B cell (primary cell): ENCODE measurements around the gene HSPA12A. TPM values are rescaled to one million over a fixed set of nuclear protein-coding genes. Genes with fewer than 3 reads are reported as not detected.

Source experiments
- ATAC-seq: fragments of 200-7000 bp; cut with Tn5 transposase; one replicate; pipeline ENCODE4 v1.10.0; 2021; ENCODE audit warnings: low read depth, mild to moderate bottlenecking, moderate number of reproducible peaks, moderate library complexity
- CTCF ChIA-PET: fragments of 350-600 bp; sonication (Branson Sonifier 250); formaldehyde crosslinking; loops from one replicate; lab custom pipeline; 2021; ENCODE audit warnings: antibody characterized with exemption, inconsistent platforms; lab: Charles Lee
- POLR2A ChIA-PET: fragments of 350-600 bp; sonication (Branson Sonifier 250); formaldehyde crosslinking; loops from one replicate; lab custom pipeline; 2021; ENCODE audit warnings: antibody characterized with exemption; lab: Charles Lee
- DNase-seq: peaks from one replicate; pipeline ENCODE4 v3.0.0; 2013
- H2AFZ ChIP-seq: 2 replicates; pipeline ENCODE4 v1.6.1; 2012; ENCODE audit warnings: mild to moderate bottlenecking, low read depth, low read length; ENCODE audit not compliant: insufficient read depth, poor library complexity, severe bottlenecking
- H3K27ac ChIP-seq, 2 donors: 1 replicate in 1 of 2; 2 replicates in 1 of 2; pipeline ENCODE4 v1.5.1; 2012 to 2013; ENCODE audit warnings: low read length in 2 of 2, mild to moderate bottlenecking in 2 of 2, moderate library complexity in 1 of 2
- H3K27me3 ChIP-seq, 4 experiments: fragments of 200-600 bp in 1 of 4; sonication (generic) in 1 of 4; replicated peaks in 1 of 4; 1 replicate in 2 of 4; 2 replicates in 2 of 4; pipeline versions ENCODE4 v1.6.1 to v1.7.0; 2013 to 2016; ENCODE audit warnings: low read length in 3 of 4, mild to moderate bottlenecking in 2 of 4, mixed read lengths in 1 of 4, moderate library complexity in 1 of 4; ENCODE audit not compliant: insufficient read depth in 4 of 4, control insufficient read depth in 3 of 4; ENCODE audit errors: control extremely low read depth in 1 of 4
- H3K36me3 ChIP-seq, 2 experiments: replicated peaks in 1 of 2; 1 replicate in 1 of 2; 2 replicates in 1 of 2; pipeline versions ENCODE4 v1.6.1 to v1.7.1; 2013; ENCODE audit warnings: low read length in 1 of 2; ENCODE audit not compliant: insufficient read depth in 2 of 2, control insufficient read depth in 1 of 2; ENCODE audit errors: control extremely low read depth in 1 of 2, extremely low read depth in 1 of 2
- H3K4me1 ChIP-seq, 2 donors: fragments of 200-600 bp in 1 of 2; sonication (generic) in 1 of 2; 1 replicate in 1 of 2; 2 replicates in 1 of 2; pipeline versions ENCODE4 v1.5.1 to v1.6.1; 2013 to 2017; ENCODE audit warnings: low read length in 2 of 2; ENCODE audit not compliant: control insufficient read depth in 2 of 2, insufficient read depth in 2 of 2
- H3K4me2 ChIP-seq: replicated peaks from 2 replicates; pipeline ENCODE3; 2012; ENCODE audit warnings: mild to moderate bottlenecking, low read depth, low read length; ENCODE audit not compliant: poor library complexity, severe bottlenecking
- H3K4me3 ChIP-seq, 5 experiments: fragments of 200-600 bp in 1 of 5; sonication (generic) in 1 of 5; 1 replicate in 3 of 5; 2 replicates in 2 of 5; pipeline versions ENCODE4 v1.5.1 to v1.7.0; 2011 to 2016; ENCODE audit warnings: low read length in 4 of 5, mild to moderate bottlenecking in 4 of 5, low read depth in 2 of 5, control low read depth in 1 of 5, moderate library complexity in 1 of 5; ENCODE audit not compliant: insufficient read depth in 1 of 5; ENCODE audit errors: control extremely low read depth in 1 of 5, extremely low read depth in 1 of 5
- H3K79me2 ChIP-seq: fragments of 200-600 bp; sonication (generic); one replicate; pipeline ENCODE4 v1.6.0; 2016; ENCODE audit warnings: low read length; ENCODE audit not compliant: control insufficient read depth, insufficient read depth
- H3K9ac ChIP-seq: fragments of 200-600 bp; sonication (generic); 2 replicates; pipeline ENCODE4 v1.6.1; 2017; ENCODE audit warnings: mild to moderate bottlenecking, low read length, moderate library complexity
- H3K9me3 ChIP-seq, 3 donors: one replicate each; pipeline versions ENCODE4 v1.6.1 to v1.7.1; 2013; ENCODE audit warnings: low read length in 2 of 3; ENCODE audit not compliant: control insufficient read depth in 2 of 3, insufficient read depth in 1 of 3; ENCODE audit errors: control extremely low read depth in 1 of 3
- H4K20me1 ChIP-seq: 2 replicates; pipeline ENCODE4 v1.6.0; 2012; ENCODE audit warnings: mild to moderate bottlenecking, low read length; ENCODE audit not compliant: insufficient read depth, control insufficient read depth, poor library complexity, severe bottlenecking
- H3K27ac Mint-ChIP-seq: one replicate; pipeline ENCODE4 v1.8.0; 2021; ENCODE audit warnings: mixed read lengths
- H3K27me3 Mint-ChIP-seq: one replicate; pipeline ENCODE4 v1.8.0; 2021; ENCODE audit warnings: mixed read lengths
- H3K4me1 Mint-ChIP-seq: one replicate; pipeline ENCODE4 v1.8.0; 2021; ENCODE audit warnings: mixed read lengths
- H3K4me3 Mint-ChIP-seq: one replicate; pipeline ENCODE4 v1.8.0; 2021; ENCODE audit warnings: mixed read lengths
- H3K9me3 Mint-ChIP-seq: one replicate; pipeline ENCODE4 v1.8.0; 2022; ENCODE audit warnings: mixed read lengths; ENCODE audit not compliant: insufficient read depth
- EZH2 ChIP-seq: IDR thresholded peaks from 2 replicates; pipeline ENCODE4 v1.6.1; 2012; ENCODE audit warnings: borderline replicate concordance, low read depth, mild to moderate bottlenecking, moderate library complexity, low read length; ENCODE audit not compliant: insufficient read depth, poor library complexity, severe bottlenecking
- WGBS: methylation state at CpG from one replicate; pipeline ENCODE4 v1.1.5; 2013; ENCODE audit warnings: missing lambda C conversion rate; ENCODE audit not compliant: insufficient coverage; 5-methylcytosine and 5-hydroxymethylcytosine counted together
- intact Hi-C: fragments of 100-400 bp; cut with micrococcal nuclease; formaldehyde crosslinking; loops from one replicate; pipeline ENCODE4 v1.10.0; 2022
- polyA plus RNA-seq: library from polyadenylated mRNA; depleted of rRNA; stranded (reverse); fragments of >200 nt; gene quantifications from 2 replicates; pipeline ENCODE4 v1.2.3, GENCODE V29; 2012
- total RNA-seq, 2 donors: library from RNA; stranded (reverse); fragments of 120-200 nt in 1 of 2; gene quantifications; 1 replicate in 1 of 2; 2 replicates in 1 of 2; pipeline versions ENCODE4 v1.2.3 to v1.2.4, GENCODE V29; 2013 to 2022
- TF ChIP-seq, protein P1 (sequence below): fragments of 200-600 bp; IDR thresholded peaks from one replicate; pipeline ENCODE4 v1.8.0; 2022; ENCODE audit warnings: antibody characterized with exemption, mild to moderate bottlenecking

The HSPA12A gene
- total and polyA plus RNA-seq, 2 donors (not counting 1 experiment from before 2014, with no cell fraction given), result 2.1 to 17.7 TPM

DNA sequence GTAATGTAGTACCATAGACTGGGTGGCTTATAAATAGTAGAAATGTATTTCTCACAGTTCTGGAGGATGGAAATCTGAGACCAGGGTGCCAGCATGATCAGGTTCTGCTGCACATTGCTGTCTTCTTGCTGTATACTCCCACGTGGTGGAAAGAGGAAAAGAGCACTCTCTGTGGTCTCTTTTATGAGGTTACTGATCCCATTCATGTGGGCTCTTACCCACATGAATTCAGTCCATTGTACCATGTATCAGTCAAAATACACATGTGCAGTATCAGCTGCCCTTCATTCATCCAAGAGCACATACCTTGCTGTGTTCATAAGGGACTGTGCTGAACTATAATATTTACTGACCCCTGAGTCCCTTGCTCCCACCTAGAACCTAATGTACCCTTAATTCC lies 104.5 kb downstream of the HSPA12A start:
- no peak for ATAC-seq
- no peaks in the 10 kb centered on the region for H4K20me1 ChIP-seq
- TF ChIP-seq, protein P1, sequence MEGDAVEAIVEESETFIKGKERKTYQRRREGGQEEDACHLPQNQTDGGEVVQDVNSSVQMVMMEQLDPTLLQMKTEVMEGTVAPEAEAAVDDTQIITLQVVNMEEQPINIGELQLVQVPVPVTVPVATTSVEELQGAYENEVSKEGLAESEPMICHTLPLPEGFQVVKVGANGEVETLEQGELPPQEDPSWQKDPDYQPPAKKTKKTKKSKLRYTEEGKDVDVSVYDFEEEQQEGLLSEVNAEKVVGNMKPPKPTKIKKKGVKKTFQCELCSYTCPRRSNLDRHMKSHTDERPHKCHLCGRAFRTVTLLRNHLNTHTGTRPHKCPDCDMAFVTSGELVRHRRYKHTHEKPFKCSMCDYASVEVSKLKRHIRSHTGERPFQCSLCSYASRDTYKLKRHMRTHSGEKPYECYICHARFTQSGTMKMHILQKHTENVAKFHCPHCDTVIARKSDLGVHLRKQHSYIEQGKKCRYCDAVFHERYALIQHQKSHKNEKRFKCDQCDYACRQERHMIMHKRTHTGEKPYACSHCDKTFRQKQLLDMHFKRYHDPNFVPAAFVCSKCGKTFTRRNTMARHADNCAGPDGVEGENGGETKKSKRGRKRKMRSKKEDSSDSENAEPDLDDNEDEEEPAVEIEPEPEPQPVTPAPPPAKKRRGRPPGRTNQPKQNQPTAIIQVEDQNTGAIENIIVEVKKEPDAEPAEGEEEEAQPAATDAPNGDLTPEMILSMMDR, result no peak
- no peak for TF ChIP-seq EZH2
- ChIA-PET CTCF (no interaction called here), POLR2A (no interaction called here)
- DNase-seq, result no peak
- no peak overlapping the region for H3K4me3 ChIP-seq
- no peaks in the 10 kb centered on the region for H3K79me2 ChIP-seq
- no peaks in the 10 kb centered on the region for H3K4me1 ChIP-seq
- Mint-ChIP-seq H3K9me3 (peaks cover 2% of the 10 kb centered on the region), H3K4me3 (no peak overlapping the region), H3K4me1 (no peaks in the 10 kb centered on the region), H3K27ac (no peak overlapping the region), H3K27me3 (no peaks in the 10 kb centered on the region)
- H3K27ac ChIP-seq, result no peak overlapping the region
- no peaks in the 10 kb centered on the region for H3K27me3 ChIP-seq
- 0% methylated on average over 1 of the region's 1 CpG for WGBS
- H3K4me2 ChIP-seq, result no peak overlapping the region
- H3K36me3 ChIP-seq, result no peaks in the 10 kb centered on the region
- intact Hi-C loops, result no loop called here
- no peak overlapping the region for H2AFZ ChIP-seq
- no peak overlapping the region for H3K9ac ChIP-seq
- peaks cover 0 to 5% (median 0%) of the 10 kb centered on the region in 3 donors for H3K9me3 ChIP-seq

DNA sequence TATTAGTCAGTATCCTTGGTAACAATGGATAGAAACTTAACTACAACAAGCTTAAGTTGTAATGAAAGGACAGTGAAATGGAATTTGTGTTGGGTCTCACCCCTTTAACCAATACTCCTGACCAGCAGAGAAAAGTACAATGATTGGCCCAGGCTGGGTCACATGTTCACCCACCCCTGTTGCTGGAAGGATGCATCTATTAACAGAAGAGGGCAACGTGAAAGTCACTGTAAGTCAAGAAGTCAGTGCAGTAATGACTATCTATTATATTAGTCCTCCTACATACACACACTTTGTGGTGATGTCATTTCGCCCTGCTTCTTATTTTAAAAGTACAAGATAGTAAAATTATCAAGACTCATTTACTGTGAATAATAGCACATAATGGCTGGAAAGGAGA lies 105.4 kb downstream of the HSPA12A start:
- Histone ChIP-seq H4K20me1 (no peaks in the 10 kb centered on the region), H3K4me2 (no peak overlapping the region), H3K9ac (no peak overlapping the region), H3K27ac (no peak overlapping the region), H3K36me3 (no peaks in the 10 kb centered on the region), H2AFZ (no peak overlapping the region), H3K9me3 (peaks cover 0 to 6% (median 0%) of the 10 kb centered on the region in 3 donors), H3K4me3 (no peak overlapping the region), H3K27me3 (no peaks in the 10 kb centered on the region), H3K79me2 (no peaks in the 10 kb centered on the region), H3K4me1 (no peaks in the 10 kb centered on the region)
- ChIA-PET POLR2A (no interaction called here), CTCF (no interaction called here)
- WGBS, result no CpG with 5 or more reads among the region's 2 CpGs
- Mint-ChIP-seq H3K4me1 (no peaks in the 10 kb centered on the region), H3K27ac (no peak overlapping the region), H3K4me3 (no peak overlapping the region), H3K27me3 (no peaks in the 10 kb centered on the region), H3K9me3 (peaks cover 2% of the 10 kb centered on the region)
- intact Hi-C loops, result no loop called here
- TF ChIP-seq EZH2, result no peak
- TF ChIP-seq, protein P1, result no peak
- DNase-seq (no peak), ATAC-seq (no peak)
